Neutrophil (primary cell): ENCODE data around the gene STRA6.
"Not testable (repeated sequence)": the region's sequence is repeated elsewhere in the genome, so short reads cannot be mapped to it uniquely, and the experiment has no call there.

Source experiments
- H3K27ac ChIP-seq: fragments of 200-600 bp; sonication (generic); 2 replicates; pipeline ENCODE4 v1.5.1; 2016; ENCODE audit warnings: mild to moderate bottlenecking, moderate library complexity
- H3K27me3 ChIP-seq: fragments of 200-600 bp; sonication (generic); 2 replicates; pipeline ENCODE4 v1.6.0; 2016; ENCODE audit warnings: mild to moderate bottlenecking
- H3K36me3 ChIP-seq: fragments of 200-600 bp; sonication (generic); 2 replicates; pipeline ENCODE4 v1.5.1; 2017
- H3K4me1 ChIP-seq, 2 experiments: fragments of 200-600 bp in 1 of 2; sonication (generic) in 1 of 2; 1 replicate in 1 of 2; 2 replicates in 1 of 2; pipeline versions ENCODE4 v1.5.1 to v1.6.1; 2013 to 2016; ENCODE audit warnings: low read depth in 1 of 2, low read length in 1 of 2, mild to moderate bottlenecking in 1 of 2, moderate library complexity in 1 of 2; ENCODE audit not compliant: control insufficient read depth in 1 of 2, insufficient read depth in 1 of 2
- H3K4me3 ChIP-seq, 2 experiments: fragments of 200-600 bp in 1 of 2; sonication (generic) in 1 of 2; 1 replicate in 1 of 2; 2 replicates in 1 of 2; pipeline ENCODE4 v1.5.1; 2013 to 2016; ENCODE audit warnings: low read depth in 1 of 2, low read length in 1 of 2, mild to moderate bottlenecking in 1 of 2, moderate library complexity in 1 of 2
- H3K9me3 ChIP-seq: fragments of 200-600 bp; sonication (generic); 2 replicates; pipeline ENCODE4 v1.5.1; 2016
- CTCF ChIP-seq: fragments of 200-600 bp; sonication (generic); IDR thresholded peaks from 2 replicates; pipeline ENCODE4 v1.5.1; 2016; ENCODE audit warnings: antibody characterized with exemption

Gene STRA6

GRCh38 chr15:74168711-74169126 lies 33.9 kb downstream of the STRA6 start:
- Histone ChIP-seq H3K4me1 (no peaks in the 10 kb centered on the region), H3K9me3 (no peaks in the 10 kb centered on the region), H3K27ac (no peak overlapping the region), H3K4me3 (no peak overlapping the region), H3K27me3 (peaks cover 11% of the 10 kb centered on the region), H3K36me3 (no peaks in the 10 kb centered on the region)
- TF ChIP-seq CTCF = no peak

- Histone ChIP-seq H3K4me3 (no peak overlapping the region), H3K4me1 (no peaks in the 10 kb centered on the region)
- TF ChIP-seq CTCF = no peak
Measured at GRCh38 chr15:74167891-74168331, 34.7 kb downstream of the STRA6 start.

GRCh38 chr15:74165461-74165860 lies 37.1 kb downstream of the STRA6 start:
- Histone ChIP-seq H3K4me3 (no peak overlapping the region), H3K27ac (no peak overlapping the region), H3K27me3 (peaks cover 20% of the 10 kb centered on the region), H3K9me3 (no peaks in the 10 kb centered on the region), H3K36me3 (no peaks in the 10 kb centered on the region), H3K4me1 (no peaks in the 10 kb centered on the region)
- TF ChIP-seq CTCF = no peak

More at GRCh38 chr15:74167891-74168331, 34.7 kb downstream of the STRA6 start:
- H3K9me3 ChIP-seq = no peaks in the 10 kb centered on the region
- H3K27me3 ChIP-seq = peaks cover 18% of the 10 kb centered on the region
- no peak overlapping the region for H3K27ac ChIP-seq
- no peaks in the 10 kb centered on the region for H3K36me3 ChIP-seq

GRCh38 chr15:74162195-74162536 lies 40.4 kb downstream of the STRA6 start:
- not testable (repeated sequence) for H3K4me3 ChIP-seq, H3K27ac ChIP-seq, H3K4me1 ChIP-seq, H3K36me3 ChIP-seq, H3K9me3 ChIP-seq
- H3K27me3 ChIP-seq = peaks cover 40% of the 10 kb centered on the region

- not testable (repeated sequence) for H3K4me1 ChIP-seq, H3K4me3 ChIP-seq, H3K27ac ChIP-seq, H3K9me3 ChIP-seq, H3K36me3 ChIP-seq
- H3K27me3 ChIP-seq = peaks cover 57% of the 10 kb centered on the region
Measured at GRCh38 chr15:74160390-74160789, 42.2 kb downstream of the STRA6 start.

GRCh38 chr15:74159773-74160172 lies 42.8 kb downstream of the STRA6 start:
- no peaks in the 10 kb centered on the region for H3K4me1 ChIP-seq
- no peak for TF ChIP-seq CTCF
- peaks cover 62% of the 10 kb centered on the region for H3K27me3 ChIP-seq

More at GRCh38 chr15:74159773-74160172, 42.8 kb downstream of the STRA6 start:
- Histone ChIP-seq H3K4me3 (no peak overlapping the region), H3K9me3 (no peaks in the 10 kb centered on the region), H3K36me3 (no peaks in the 10 kb centered on the region), H3K27ac (no peak overlapping the region)
